HepG2 (cell line): ENCODE data around the gene DCP1B. TPM values are rescaled to one million over a fixed set of nuclear protein-coding genes. Genes with fewer than 3 reads are reported as not detected.

ENCODE experiments used
- DR1 ChIP-seq: sonication (generic); formaldehyde crosslinking; IDR thresholded peaks from 2 replicates; pipeline ENCODE4 v1.8.0; 2021; ENCODE audit warnings: mild to moderate bottlenecking, missing genetic modification reagents, inconsistent platforms
- ELF3 ChIP-seq: IDR thresholded peaks from 2 replicates; pipeline ENCODE4 v1.6.1; 2016; ENCODE audit warnings: missing genetic modification reagents, missing compliant biosample characterization
- ESRRA ChIP-seq: sonication (generic); formaldehyde crosslinking; IDR thresholded peaks from 2 replicates; pipeline ENCODE4 v1.5.1; 2020; ENCODE audit warnings: mild to moderate bottlenecking, low read depth, missing genetic modification reagents
- FOSL2 ChIP-seq: sonication (generic); formaldehyde crosslinking; IDR thresholded peaks from 2 replicates; pipeline ENCODE4 v1.4.0; 2020; ENCODE audit warnings: missing genetic modification reagents
- HMGA1 ChIP-seq: sonication (generic); formaldehyde crosslinking; conservative IDR thresholded peaks from 2 replicates; pipeline ENCODE4 v1.4.0; 2020; ENCODE audit warnings: missing genetic modification reagents
- KLF9 ChIP-seq: IDR thresholded peaks from 2 replicates; pipeline ENCODE4 v1.6.1; 2016; ENCODE audit warnings: low read depth
- MLLT10 ChIP-seq: sonication (generic); formaldehyde crosslinking; IDR thresholded peaks from 2 replicates; pipeline ENCODE4 v1.4.0; 2020; ENCODE audit warnings: missing genetic modification reagents
- SALL1 ChIP-seq: sonication (generic); formaldehyde crosslinking; IDR thresholded peaks from 2 replicates; pipeline ENCODE4 v1.8.0; 2022; ENCODE audit warnings: mild to moderate bottlenecking, missing genetic modification reagents
- SALL2 ChIP-seq: sonication (generic); formaldehyde crosslinking; IDR thresholded peaks from 2 replicates; pipeline ENCODE4 v1.8.1; 2023; ENCODE audit warnings: mild to moderate bottlenecking, missing genetic modification reagents, inconsistent platforms
- SAP130 ChIP-seq: IDR thresholded peaks from 2 replicates; pipeline ENCODE4 v1.6.1; 2016; ENCODE audit warnings: low read depth
- SMAD3 ChIP-seq: sonication (generic); formaldehyde crosslinking; IDR thresholded peaks from 2 replicates; pipeline ENCODE4 v1.4.0; 2020; ENCODE audit warnings: missing genetic modification reagents
- SMC3 ChIP-seq: IDR thresholded peaks from 2 replicates; pipeline ENCODE4 v1.6.1; 2011; ENCODE audit warnings: low read length, improper control_type of control experiment
- SNAPC2 ChIP-seq: sonication (generic); formaldehyde crosslinking; IDR thresholded peaks from 2 replicates; pipeline ENCODE4 v1.8.1; 2022; ENCODE audit warnings: mild to moderate bottlenecking, missing genetic modification reagents
- SRY ChIP-seq: sonication (generic); formaldehyde crosslinking; IDR thresholded peaks from 2 replicates; pipeline ENCODE4 v1.8.0; 2022; ENCODE audit warnings: mild to moderate bottlenecking, missing genetic modification reagents
- TOE1 ChIP-seq: sonication (generic); formaldehyde crosslinking; IDR thresholded peaks from 2 replicates; pipeline ENCODE4 v1.4.0; 2020; ENCODE audit warnings: mild to moderate bottlenecking, missing genetic modification reagents
- YY1 ChIP-seq: IDR thresholded peaks from 2 replicates; pipeline ENCODE4 v1.6.1; 2011; ENCODE audit warnings: low read length, low read depth, moderate library complexity, mild to moderate bottlenecking; ENCODE audit not compliant: insufficient read depth, insufficient replicate concordance
- ZBTB3 ChIP-seq: sonication (generic); formaldehyde crosslinking; IDR thresholded peaks from 2 replicates; pipeline ENCODE4 v1.4.0; 2020; ENCODE audit warnings: low read depth, mild to moderate bottlenecking, moderate library complexity, missing genetic modification reagents, borderline replicate concordance
- ZNF207 ChIP-seq: fragments of 450-650 bp; IDR thresholded peaks from 2 replicates; pipeline ENCODE4 v1.6.1; 2016; ENCODE audit warnings: antibody characterized with exemption, borderline replicate concordance
- ZNF354B ChIP-seq: sonication (generic); formaldehyde crosslinking; IDR thresholded peaks from 2 replicates; pipeline ENCODE4 v1.8.0; 2022; ENCODE audit warnings: mild to moderate bottlenecking, missing genetic modification reagents
- ZNF430 ChIP-seq: sonication (generic); formaldehyde crosslinking; IDR thresholded peaks from 2 replicates; pipeline ENCODE4 v1.9.0; 2021; ENCODE audit warnings: mild to moderate bottlenecking, missing genetic modification reagents
- ZNF441 ChIP-seq: sonication (generic); formaldehyde crosslinking; IDR thresholded peaks from 2 replicates; pipeline ENCODE4 v1.7.0; 2021; ENCODE audit warnings: missing genetic modification reagents, borderline replicate concordance
- ZNF552 ChIP-seq: sonication (generic); formaldehyde crosslinking; IDR thresholded peaks from 2 replicates; pipeline ENCODE4 v1.9.0; 2022; ENCODE audit warnings: missing genetic modification reagents, mild to moderate bottlenecking, borderline replicate concordance
- ZNF556 ChIP-seq: sonication (generic); formaldehyde crosslinking; IDR thresholded peaks from 2 replicates; pipeline ENCODE4 v1.4.0; 2020; ENCODE audit warnings: mild to moderate bottlenecking, missing genetic modification reagents, borderline replicate concordance
- ZNF558 ChIP-seq: sonication (generic); formaldehyde crosslinking; IDR thresholded peaks from 2 replicates; pipeline ENCODE4 v1.9.0; 2022; ENCODE audit warnings: mild to moderate bottlenecking, missing genetic modification reagents, borderline replicate concordance
- ZNF761 ChIP-seq: sonication (generic); formaldehyde crosslinking; conservative IDR thresholded peaks from 2 replicates; pipeline ENCODE4 v1.4.0; 2020; ENCODE audit warnings: mild to moderate bottlenecking, missing genetic modification reagents
- ZNF773 ChIP-seq: sonication (generic); formaldehyde crosslinking; IDR thresholded peaks from 2 replicates; pipeline ENCODE4 v1.4.0; 2020; ENCODE audit warnings: missing genetic modification reagents, borderline replicate concordance
- polyA plus RNA-seq, 8 experiments: library from polyadenylated mRNA; depleted of rRNA in 3 of 8; stranded (reverse) in 7 of 8; unstranded in 1 of 8; fragments of >200 nt; fragmentation: Illumina TruSeq in 4 of 8; extraction: Trizol in 4 of 8; gene quantifications; 2 replicates each; pipeline versions ENCODE4 v1.2.1 to v1.2.3, GENCODE V29; 2011 to 2016; ENCODE audit warnings: low read depth in 4 of 8, missing spikeins in 1 of 8, mixed read lengths in 1 of 8; ENCODE audit not compliant: insufficient read depth in 1 of 8
- total RNA-seq, 5 experiments: library from RNA; depleted of rRNA; stranded (reverse); fragments of >200 nt; fragmentation: Illumina TruSeq; extraction: Trizol; gene quantifications; 2 replicates each; pipeline ENCODE4 v1.2.3, GENCODE V29; 2016; ENCODE audit warnings: low read depth in 1 of 5
- TF ChIP-seq, protein P1 (sequence below): sonication (generic); formaldehyde crosslinking; IDR thresholded peaks from 2 replicates; pipeline ENCODE4 v1.4.0; 2020; ENCODE audit warnings: missing genetic modification reagents
- TF ChIP-seq, protein P2 (sequence below): sonication (generic); formaldehyde crosslinking; IDR thresholded peaks from 2 replicates; pipeline ENCODE4 v1.5.0; 2020; ENCODE audit warnings: missing genetic modification reagents, mild to moderate bottlenecking, borderline replicate concordance
- TF ChIP-seq, protein P3 (sequence below): sonication (generic); formaldehyde crosslinking; IDR thresholded peaks from 2 replicates; pipeline ENCODE4 v1.5.0; 2020; ENCODE audit warnings: missing genetic modification reagents

The DCP1B gene
- total and polyA plus RNA-seq, 2 of the 13 experiments (the other 11 are each of a cell fraction or from before 2014, with no cell fraction given) = 11.4 to 27.2 TPM

DNA sequence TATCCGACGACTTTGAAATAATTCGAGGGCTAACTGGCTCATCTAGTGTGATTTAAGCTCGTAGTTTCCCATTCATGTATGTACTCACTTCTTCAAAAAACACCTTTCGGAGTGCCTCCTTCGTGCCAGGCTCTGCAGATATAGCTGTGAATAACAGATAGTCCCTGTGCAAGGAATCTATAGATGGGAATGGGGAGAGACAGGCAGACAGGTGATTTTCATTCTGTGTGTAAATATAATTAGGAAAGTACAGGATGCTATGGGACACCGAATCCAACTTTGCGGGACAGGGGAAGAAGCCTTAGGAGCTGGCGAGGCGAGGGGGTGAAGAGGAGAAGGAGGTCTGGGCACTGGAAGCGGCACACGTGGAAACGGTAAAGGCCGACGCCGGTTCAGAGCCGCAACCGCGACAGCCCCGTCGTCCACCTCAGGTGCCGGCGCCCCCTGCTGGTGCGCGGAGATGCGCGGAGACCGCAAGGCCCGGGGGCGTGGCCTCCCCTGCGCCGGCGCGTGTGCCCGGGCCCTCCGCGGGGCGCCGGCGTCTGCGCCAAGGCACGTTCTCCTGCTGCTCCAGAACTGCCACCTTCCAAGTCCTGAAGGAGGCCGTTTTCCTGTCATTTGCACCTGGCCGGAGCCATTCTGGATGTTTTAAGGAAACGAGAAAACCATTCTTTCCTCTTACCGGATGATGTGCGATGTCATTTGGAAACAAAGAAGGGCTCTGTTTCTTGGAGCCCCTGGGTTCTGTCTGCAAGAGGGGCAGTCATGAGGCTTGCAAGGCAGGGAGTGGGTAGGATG, 30.6 kb upstream of the DCP1B start (continued):
- TF ChIP-seq YY1 (peak; percentile 74), ZNF430 (CRISPR knock-in tag) (peak; percentile 87), ZNF558 (CRISPR knock-in tag) (peak; percentile 46; the same call in 1 of the 2 replicates), DR1 (CRISPR knock-in tag) (no peak), ZNF556 (CRISPR knock-in tag) (peak; percentile 67; the same call in 1 of the 2 replicates), SMAD3 (no peak), ZNF773 (CRISPR knock-in tag) (no peak), ELF3 (peak; percentile 36; the same call in 1 of the 2 replicates), FOSL2 (CRISPR knock-in tag) (0 out of 2 replicates have a peak, but pooled peaks have one; percentile 19), ZNF441 (CRISPR knock-in tag) (0 out of 2 replicates have a peak, but pooled peaks have one; percentile 27), HMGA1 (no peak), SAP130 (peak; percentile 77), SALL2 (CRISPR knock-in tag) (peak; percentile 86; the same call in 1 of the 2 replicates), SALL1 (CRISPR knock-in tag) (peak; percentile 70; the same call in 1 of the 2 replicates), ESRRA (CRISPR knock-in tag) (peak; percentile 55; the same call in 1 of the 2 replicates), ZNF761 (CRISPR knock-in tag) (0 out of 2 replicates have a peak, but pooled peaks have one; percentile 70), KLF9 (CRISPR knock-in tag) (0 out of 2 replicates have a peak, but pooled peaks have one; percentile 68), ZBTB3 (CRISPR knock-in tag) (no peak), ZNF552 (CRISPR knock-in tag) (no peak), MLLT10 (CRISPR knock-in tag) (no peak), SMC3 (peak; percentile 22; the same call in 1 of the 2 replicates), SNAPC2 (CRISPR knock-in tag) (peak; percentile 63; the same call in 1 of the 2 replicates), ZNF207 (no peak), ZNF354B (peak; percentile 75; the same call in 1 of the 2 replicates), TOE1 (CRISPR knock-in tag) (no peak), SRY (CRISPR knock-in tag) (no peak)
- TF ChIP-seq, protein P1, sequence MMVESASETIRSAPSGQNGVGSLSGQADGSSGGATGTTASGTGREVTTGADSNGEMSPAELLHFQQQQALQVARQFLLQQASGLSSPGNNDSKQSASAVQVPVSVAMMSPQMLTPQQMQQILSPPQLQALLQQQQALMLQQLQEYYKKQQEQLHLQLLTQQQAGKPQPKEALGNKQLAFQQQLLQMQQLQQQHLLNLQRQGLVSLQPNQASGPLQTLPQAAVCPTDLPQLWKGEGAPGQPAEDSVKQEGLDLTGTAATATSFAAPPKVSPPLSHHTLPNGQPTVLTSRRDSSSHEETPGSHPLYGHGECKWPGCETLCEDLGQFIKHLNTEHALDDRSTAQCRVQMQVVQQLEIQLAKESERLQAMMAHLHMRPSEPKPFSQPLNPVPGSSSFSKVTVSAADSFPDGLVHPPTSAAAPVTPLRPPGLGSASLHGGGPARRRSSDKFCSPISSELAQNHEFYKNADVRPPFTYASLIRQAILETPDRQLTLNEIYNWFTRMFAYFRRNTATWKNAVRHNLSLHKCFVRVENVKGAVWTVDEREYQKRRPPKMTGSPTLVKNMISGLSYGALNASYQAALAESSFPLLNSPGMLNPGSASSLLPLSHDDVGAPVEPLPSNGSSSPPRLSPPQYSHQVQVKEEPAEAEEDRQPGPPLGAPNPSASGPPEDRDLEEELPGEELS (CRISPR knock-in tag) = 0 out of 2 replicates have a peak, but pooled peaks have one; percentile 20
- TF ChIP-seq, protein P2, sequence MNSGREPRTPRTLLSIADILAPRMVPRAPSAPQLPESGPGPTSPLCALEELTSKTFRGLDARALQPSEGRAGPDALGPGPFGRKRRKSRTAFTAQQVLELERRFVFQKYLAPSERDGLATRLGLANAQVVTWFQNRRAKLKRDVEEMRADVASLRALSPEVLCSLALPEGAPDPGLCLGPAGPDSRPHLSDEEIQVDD (CRISPR knock-in tag) = peak; percentile 41; the same call in 1 of the 2 replicates
- TF ChIP-seq, protein P3, sequence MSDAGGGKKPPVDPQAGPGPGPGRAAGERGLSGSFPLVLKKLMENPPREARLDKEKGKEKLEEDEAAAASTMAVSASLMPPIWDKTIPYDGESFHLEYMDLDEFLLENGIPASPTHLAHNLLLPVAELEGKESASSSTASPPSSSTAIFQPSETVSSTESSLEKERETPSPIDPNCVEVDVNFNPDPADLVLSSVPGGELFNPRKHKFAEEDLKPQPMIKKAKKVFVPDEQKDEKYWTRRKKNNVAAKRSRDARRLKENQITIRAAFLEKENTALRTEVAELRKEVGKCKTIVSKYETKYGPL (CRISPR knock-in tag) = no peak
